HG03097 (cell line): ENCODE data around the gene MGRN1.

ENCODE experiments used
- ATAC-seq: cut with Tn5 transposase; IDR thresholded peaks from one replicate; pipeline ENCODE4 v1.9.1; 2021; ENCODE audit not compliant: unreplicated experiment, low FRiP score

MGRN1 gene

DNA sequence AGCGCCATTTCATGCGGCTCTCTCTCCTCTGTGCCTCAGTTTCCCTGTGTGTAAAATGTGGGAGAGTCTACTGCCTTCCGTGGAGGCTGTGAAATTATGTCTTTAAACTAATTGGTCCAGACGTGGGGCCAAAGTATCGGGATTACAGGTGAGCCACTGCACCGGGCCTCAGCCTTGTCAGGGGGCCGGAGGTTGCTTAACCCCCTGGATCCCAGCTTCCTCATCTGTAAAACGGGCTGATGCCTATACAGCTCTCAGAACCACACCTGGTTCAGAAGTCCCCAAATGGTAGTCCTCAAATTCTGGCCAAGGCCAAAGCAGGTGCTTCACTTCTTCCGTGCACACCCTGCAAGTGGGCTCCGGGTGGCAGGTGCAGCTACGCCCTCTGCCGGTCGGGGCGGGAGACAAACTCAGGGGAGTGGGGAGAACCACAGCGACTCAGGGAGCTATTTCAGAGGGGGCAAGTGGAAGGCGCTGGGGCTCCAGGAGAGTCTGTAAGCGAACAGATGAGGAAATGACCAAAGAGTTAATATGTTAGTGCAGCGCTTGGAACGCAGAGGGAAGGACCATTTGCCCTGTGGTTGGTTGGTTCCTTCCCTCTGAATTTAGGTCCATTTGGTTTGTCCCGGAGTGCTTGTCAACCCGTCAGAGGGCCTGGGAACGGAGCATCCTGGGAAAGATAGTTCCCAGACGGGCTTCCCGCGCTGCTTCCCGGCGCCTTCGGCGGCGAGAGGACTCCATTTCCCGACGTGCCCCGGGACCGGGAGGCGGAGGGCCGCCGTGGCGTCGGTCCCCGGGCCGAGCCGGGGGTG lies at the start of gene MGRN1:
Gene MGRN1 (plus strand): TSS at position 812 of the 812 bp plus-strand sequence. CDS start 135 bp downstream, outside the sequence.
- peak; percentile 76 for ATAC-seq

DNA sequence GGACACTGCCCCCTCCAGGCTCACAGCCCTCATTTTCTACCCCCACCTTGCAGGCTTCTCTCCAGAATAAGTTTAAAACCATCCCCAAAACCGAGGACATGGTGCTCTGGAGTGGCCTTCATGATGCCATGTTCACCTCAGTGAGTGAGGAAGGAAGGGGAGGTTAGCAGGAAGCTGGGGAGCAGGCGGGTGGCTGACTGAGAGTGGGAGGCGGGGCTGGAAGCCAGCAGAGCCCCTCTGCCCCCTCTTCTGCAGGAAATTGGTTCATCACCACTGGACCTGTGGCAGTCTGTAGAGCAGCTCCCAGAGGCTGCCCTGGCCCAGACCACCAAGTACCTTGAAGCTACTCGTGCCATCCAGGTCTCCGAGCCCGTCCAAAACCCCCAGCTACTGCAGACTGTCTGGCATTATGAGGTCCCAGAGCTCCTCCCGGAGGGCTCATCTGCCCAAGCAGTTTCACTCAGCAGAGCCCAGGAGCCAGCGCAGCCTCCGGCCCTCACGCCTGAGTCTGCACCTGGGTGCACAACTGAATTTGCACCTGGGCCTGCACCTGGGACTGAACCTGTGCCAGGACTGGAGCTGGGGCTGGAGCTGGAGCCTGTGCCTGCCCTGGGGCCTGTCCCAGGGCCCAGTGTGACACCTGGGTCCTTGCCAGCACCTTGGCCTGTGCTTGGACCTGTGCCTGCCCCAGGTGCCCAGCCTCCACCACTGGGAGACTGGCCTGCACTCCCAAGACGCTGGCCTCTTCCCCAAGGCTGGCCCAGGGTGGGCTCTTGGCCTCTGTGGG lies 49.5 kb upstream of the MGRN1 start:
- no peak for ATAC-seq

DNA sequence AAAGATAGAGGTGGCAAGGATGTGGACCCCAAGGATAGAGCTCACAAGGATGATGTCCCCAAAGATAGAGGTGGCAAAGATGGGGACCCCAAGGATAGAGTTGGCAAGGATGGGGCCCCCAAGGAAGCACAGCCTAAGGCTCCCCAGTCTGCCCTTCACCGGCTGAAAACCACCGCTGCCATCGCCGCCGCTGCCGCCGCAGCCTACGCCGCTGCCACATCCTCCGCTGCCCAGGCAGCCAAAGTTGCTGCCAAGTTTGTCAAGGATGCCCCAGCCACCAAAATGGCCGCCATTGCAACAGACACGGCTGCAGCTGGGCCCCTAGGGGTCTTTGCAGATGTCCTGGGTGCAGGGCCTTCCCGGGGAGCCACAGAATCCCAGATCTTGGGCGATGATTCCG lies 48.6 kb upstream of the MGRN1 start:
- no peak for ATAC-seq

DNA sequence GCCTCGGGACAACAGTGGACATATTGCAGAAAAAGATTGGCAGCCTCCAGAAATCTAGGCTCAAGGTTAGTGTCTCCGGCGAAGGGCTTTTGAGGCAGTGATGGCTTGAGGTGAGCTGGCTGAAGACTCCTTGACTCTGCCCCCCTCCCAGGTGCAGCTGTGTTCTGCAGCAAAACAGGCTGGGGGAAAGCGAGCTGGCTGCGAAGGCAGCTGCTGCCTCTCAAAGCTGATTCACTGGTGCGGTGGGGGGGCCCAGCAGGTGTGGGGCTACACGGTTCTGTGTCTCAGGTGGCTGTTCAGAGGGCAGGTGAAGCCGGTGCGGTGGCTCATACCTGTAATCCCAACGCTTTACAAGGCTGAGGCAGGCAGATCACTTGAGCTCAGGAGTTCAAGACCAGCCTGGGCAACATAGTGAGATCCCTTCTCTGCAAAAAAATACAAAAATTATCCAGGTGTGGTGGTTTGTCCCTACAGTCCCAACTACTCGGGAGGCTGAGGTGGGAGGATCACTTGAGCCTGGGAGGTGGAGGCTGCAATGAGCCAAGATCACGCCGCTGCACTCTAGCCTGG lies 45.6 kb upstream of the MGRN1 start:
- no peak for ATAC-seq

DNA sequence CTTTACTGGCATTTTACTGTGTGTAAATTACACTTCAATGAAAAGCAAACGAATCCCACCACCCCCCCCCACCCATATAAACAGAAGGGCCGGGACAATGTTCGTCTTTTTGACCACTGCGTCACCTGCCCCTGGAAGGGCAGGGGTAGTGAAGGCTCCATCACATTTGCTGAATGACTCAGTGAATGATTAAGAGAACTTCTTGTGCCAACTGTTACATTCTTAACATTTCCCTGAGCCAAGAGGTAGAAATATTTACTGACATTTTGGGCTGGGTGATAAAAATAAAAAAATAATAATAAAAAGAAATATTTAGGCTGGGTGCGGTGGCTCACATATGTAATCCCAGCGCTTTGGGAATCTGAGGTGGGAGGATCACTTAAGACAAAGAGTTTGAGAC lies 44.4 kb upstream of the MGRN1 start:
- no peak for ATAC-seq

DNA sequence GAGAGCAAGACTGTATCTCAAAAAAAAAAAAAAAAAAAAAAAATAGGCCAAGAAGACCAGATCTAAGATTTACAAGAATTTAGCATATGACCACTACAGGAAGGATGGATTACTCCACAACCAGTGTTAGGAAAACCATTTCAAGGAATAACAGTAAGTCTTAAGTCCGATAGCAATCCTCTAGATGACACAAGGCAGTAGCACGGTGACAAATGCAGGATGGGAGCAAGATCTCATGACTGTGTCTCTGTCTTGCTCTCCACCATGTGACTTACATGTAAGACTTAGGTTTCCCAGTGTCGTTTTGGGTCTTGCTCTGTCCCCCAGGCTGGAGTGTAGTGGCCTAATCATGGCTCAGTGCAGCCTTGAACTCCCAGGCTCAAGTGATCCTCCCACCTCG lies 40.7 kb upstream of the MGRN1 start:
- no peak for ATAC-seq

DNA sequence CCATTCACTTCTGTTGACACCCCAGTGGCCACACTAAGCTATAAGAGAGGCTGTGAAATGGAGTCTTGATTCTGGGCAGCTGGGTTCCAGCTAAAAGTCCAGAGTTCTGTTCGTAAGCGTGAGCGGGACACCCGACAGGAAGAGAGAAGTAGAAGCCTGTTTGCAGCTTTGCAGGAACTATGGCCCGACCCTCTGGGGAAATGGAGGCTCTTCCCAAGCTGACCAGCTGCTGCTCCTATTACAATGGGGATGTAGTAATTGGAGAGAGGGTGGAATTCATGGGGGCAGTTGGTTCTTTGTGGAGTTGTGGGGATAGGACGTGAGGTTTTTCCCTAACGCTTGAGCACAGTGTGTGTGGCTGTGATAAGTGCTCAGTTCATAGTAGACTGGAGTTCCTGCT lies 38.3 kb upstream of the MGRN1 start:
- no peak for ATAC-seq

DNA sequence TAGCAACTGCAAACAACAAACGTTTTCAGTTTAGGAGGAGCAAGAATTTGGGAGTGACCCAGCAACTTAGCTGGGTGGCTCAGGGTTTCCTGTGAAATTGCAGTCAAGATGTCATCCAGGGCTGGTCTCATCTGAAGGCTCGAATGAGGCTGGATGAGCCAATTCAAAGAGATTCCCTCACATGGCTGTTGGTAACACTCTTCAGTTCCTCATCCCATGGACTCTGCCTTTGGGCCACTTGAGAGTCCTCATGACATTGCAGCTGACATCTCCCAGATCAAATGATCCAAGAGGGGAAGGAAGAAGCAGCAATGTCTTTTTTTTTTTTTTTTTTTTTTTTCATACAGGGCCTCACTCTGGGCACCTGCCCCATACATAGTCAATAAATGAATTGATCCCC lies 36.2 kb upstream of the MGRN1 start:
- ATAC-seq, result no peak

DNA sequence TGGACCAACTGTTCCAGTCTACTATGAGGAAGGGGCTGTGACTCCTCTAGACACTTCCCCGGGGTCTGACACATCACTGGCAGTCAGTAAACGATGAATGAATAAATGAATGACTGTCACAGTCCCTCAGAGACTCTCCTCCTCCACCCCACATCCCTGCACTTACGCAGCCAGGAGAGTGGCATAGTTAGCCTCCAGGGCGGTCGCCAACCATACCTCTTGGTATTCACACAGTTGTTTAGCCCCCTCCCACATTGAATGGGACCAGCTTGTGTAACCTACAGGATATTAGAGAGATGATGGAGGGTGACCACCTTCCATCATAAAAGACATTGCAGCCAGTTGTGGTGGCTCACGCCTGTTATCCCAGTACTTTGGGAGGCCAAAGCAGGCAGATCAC lies 35.7 kb upstream of the MGRN1 start:
- no peak for ATAC-seq

DNA sequence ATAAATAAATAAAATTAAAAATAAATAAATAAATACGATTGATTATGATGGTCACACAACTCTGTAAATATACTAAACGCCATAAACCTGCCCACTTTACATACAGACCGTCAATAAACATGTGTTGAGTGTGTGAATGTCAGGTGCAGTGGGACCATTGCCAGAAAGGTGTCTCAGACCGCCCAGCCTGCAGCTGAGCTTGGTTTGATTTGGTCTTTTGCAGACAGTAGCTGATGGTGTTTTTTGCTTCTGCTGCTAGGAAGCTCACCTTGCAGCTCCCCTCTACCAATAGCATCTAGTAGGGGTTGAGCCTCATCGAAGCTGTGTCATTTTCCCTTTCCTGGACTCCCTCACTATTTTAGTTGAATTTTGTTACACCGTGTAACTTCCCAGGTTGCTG lies 33.4 kb upstream of the MGRN1 start:
- no peak for ATAC-seq

DNA sequence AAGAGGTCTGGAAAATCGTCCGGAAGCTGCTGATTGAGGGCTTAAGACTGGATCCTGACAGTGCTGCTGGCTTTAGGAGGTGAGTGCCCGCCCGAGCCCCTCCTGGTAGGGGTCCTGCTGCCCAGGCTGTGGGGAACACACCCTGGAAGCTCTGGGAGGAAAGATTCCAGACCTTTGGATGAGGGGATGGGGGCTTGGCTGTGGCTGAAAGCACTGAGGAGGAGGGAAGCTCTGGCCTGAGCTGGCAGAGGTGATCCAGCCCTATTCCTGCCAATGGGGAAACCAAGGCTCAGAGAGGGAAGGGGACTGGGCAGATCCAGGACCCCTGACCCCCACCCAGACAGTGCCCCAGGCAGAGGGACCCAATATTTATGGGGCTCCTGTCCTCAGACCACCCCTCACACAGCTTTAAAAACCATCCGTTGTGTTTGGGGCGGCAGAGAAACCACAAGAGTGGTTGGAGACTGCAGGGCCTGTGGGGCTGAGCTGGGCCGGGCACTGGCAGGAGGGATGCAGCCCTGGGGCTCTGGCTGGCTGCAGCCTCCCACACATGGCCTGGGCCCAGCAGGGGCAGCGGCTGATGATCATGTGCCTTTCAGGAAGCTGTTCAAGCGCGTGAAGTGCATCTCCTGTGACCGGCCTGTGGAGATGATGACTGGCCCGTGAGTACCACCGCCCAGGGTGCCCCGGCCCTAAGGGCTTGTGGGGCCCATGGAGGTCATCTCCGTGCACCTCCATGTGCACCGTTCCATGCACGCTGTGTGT lies 32.7 kb upstream of the MGRN1 start:
- ATAC-seq, result no peak

DNA sequence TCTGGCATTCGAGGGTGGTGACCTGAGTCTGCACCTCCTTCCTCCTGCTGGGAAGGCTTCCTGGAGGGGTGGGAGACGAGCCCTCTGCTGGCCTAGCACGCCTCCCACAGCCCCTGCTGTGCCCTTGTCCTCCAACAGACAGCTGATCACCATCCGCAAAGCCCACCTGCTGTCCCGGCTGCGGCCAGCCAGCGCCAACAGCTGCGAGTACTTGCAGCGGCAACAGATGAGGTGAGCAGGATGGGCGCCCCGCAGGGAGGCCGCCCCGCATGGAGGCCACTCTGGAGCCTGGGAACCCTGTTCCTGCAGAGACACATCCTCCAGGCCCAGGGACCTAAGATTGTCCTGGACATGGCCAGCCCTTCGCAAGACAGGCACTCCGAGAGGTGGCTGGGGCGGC lies 31.5 kb upstream of the MGRN1 start:
- no peak for ATAC-seq

DNA sequence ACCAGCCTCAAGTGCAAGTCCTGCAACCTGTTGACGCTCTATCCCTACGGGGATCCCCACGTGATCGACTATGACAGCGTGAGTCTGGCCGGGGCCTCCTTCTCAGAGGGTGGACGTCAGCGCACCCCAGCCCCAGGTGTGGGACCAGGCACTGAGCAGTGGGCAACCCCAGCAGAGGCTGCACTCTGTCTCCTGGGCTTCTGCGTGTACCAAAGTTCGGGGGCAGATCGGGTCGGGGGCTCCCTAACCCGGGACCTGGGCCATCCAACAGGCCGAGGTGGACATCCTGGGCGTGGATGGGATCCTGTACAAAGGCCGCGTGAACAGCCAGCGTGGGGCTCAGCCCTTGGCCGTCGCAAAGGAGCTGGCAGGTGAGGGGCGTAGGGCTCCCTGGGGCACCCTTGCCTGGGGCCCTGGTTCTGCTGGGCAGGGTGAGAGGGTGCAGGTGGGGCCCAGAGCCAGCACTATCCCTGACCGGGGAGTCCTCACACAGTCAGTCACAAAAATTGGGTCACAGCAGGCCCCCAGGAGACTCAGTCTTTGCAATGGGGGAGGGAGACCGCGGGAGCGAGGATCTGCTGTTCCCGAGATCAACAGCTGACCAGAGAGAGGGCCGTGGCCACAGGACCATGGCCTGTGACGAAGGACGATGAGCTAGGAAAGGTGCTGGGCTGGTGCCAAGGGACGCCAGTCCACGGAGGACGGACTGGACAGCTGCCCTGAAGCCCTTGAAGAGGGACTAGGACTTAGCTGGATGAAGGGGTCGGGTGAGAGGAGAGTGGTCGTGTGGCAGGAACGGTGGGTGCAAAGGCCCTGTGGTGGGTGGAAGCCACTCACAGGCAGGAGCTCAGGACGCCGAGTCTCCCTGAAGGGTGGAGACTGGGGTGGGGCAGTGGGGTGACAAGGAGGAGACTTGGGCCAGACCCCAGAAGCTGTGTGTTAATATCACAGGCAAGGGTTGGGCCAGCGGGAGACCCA lies 29.9 kb upstream of the MGRN1 start:
- ATAC-seq, result no peak

DNA sequence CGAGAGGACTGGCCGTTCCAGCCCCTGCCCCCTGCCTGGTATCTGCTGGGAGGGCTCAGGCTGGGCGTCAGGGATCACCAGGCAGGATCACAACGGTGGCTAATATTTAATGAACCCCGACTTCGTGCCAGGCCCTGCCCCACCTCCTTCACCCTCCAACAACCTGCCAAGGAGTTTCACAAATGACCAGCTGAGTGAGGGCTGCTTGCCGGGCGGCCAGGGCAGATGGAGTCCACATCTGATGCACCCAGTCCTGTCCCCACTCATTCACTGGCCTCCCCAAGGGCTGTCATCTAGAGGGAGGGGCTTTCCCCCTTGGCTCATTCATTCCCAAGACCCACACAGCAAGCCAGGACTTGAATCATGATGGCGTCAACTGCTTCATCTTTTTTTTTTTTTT lies 27.5 kb upstream of the MGRN1 start:
- no peak for ATAC-seq

DNA sequence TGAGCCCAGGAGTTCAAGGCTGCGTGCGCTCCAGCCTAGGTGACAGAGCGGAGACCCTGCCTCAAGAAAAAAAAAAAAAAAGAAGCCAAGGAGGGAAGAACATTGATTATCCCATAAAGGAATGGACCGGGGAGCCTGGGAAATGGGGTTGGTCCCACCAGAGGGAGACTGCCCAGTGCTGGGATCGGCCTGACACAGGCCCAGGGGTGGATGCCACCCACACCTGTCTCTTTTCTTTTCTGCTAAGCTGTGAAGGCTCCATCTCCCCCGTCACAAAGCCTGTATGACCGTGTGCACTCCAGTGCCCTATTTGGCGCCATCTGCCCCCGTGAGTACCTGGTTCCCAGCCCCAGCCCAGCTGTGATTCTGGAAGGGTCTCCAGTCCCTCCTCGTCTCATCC lies 25.6 kb upstream of the MGRN1 start:
- no peak for ATAC-seq

DNA sequence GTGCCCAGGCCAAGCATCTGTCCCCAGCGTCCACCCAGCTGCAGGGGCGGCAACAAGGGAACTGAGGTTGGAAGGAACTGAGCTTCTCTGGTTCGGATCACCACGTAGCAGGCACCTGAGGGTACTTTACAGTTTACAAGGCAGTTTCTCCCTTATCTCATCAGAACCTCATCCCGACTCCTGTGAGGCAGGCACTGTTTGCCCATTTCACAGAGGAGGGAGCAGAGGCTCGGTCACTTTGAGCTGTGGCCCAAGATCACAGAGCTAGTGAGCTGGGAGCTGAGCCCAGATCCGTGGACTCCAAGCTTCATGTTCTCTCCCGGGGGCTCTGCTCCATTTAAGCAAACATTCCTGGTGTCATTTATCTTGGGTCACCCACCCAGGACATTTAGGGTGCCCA lies 25.1 kb upstream of the MGRN1 start:
- no peak for ATAC-seq

DNA sequence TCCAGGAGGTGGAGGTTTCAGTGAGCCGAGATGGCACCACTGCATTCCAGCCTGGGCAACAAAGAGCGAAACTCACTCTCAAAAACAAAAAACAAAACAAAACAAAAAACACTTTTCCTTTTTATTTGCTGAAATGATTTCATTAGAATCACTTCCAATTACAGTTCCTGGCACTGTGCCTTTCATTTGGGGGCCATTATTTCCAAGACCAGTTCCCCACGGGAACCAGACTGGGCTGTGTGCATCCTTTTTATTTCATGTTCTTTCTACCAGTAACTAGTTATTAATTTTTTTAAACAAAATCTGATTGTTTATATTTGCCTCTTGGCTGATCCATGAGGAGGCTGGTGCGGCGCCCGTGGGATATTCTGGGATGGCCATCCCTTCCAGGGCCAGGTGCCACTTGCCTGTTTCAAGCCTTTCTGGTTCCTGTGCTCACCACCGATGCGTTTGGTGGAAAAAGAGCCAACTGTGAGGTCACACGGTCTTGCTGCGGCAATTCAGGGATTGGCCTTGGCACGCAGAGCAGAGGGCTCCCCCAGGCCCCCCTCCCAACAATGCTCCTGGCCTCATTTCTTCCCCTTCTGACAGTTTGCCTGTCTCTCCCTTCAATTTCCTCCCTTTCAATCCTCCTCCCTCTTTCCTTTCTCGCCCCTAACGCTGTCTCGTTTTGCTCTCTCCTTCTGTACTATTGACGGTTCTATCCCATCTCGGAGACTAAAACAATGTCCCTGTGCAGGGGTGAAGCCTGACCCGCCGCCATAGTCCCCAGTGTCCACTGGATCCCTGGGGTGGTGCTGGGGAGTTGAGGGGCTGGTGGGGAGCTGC lies 23.4 kb upstream of the MGRN1 start:
- no peak for ATAC-seq

DNA sequence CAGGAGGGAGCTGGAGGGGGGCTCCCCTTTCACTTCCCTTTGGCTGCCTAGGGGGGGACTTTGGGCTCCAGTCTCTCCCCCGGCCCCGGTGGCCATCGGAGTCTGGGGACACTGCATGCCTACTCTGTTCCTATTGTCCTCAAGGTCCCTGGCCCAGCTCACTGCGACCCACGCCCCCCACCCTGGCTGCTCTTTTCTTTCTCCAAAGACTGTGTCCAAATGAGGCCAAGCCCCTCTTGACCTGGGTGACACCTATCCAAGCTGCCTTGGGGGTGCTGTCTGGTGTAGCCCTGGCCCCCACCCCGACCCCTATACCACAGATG lies 22.8 kb upstream of the MGRN1 start:
- ATAC-seq, result no peak

DNA sequence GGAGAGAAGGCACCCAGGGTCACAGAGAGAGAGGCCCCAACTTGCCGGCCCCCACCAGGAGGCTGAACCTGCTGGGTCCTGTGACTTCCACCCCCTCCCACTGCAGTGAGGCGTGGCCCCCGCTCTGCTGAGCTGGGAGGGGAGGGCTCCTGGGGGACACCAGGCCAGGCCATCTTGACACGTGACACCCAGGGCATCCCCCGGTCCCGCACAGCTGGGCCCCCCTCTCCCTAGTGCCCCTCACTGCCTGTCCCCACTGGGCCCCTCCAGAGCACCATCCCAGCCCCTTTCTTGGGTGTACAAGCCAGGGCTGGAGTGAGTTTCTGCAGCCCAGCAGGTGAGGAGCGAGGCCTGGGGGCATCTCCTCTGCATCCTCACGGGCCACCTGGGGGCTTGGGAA lies 22.3 kb upstream of the MGRN1 start:
- no peak for ATAC-seq
